Keratinocyte (primary cell): Measurements from ENCODE around the gene PSG11. TPM values are rescaled to one million over a fixed set of nuclear protein-coding genes. Genes with fewer than 3 reads are reported as not detected.
A peak's percentile ranks its signal among the peaks of the same experiment; 100 is the strongest.
"Not testable (repeated sequence)": the region's sequence is repeated elsewhere in the genome, so short reads cannot be mapped to it uniquely, and the experiment has no call there.

Source experiments
- DNase-seq: peaks from one replicate; pipeline ENCODE4 v3.0.0-alpha.2; 2011; ENCODE audit warnings: low read depth, missing footprints, low spot score
- FAIRE-seq: peaks from 2 replicates; lab custom pipeline; 2011; peaks lifted over from hg19 to GRCh38; lab: Jason Lieb, UNC
- H2AFZ ChIP-seq: 2 replicates; pipeline ENCODE4 v1.6.0; 2012; ENCODE audit warnings: low read length, control low read depth, inconsistent platforms; ENCODE audit not compliant: control insufficient read depth
- H3K27ac ChIP-seq: 2 replicates; pipeline ENCODE4 v1.5.1; 2011; ENCODE audit warnings: low read length; ENCODE audit not compliant: control insufficient read depth, insufficient read depth
- H3K27me3 ChIP-seq: 3 replicates; pipeline ENCODE4 v1.6.0; 2011; ENCODE audit warnings: low read length; ENCODE audit not compliant: control insufficient read depth, insufficient read depth; ENCODE audit errors: extremely low read depth
- H3K36me3 ChIP-seq, 2 experiments: 2 replicates in 1 of 2; 3 replicates in 1 of 2; pipeline ENCODE4 v1.5.1; 2011; ENCODE audit warnings: low read length in 2 of 2, mild to moderate bottlenecking in 1 of 2; ENCODE audit not compliant: control insufficient read depth in 2 of 2, insufficient read depth in 2 of 2; ENCODE audit errors: extremely low read depth in 1 of 2
- H3K4me1 ChIP-seq: 3 replicates; pipeline ENCODE4 v1.5.1; 2011; ENCODE audit warnings: low read length; ENCODE audit not compliant: control insufficient read depth, insufficient read depth; ENCODE audit errors: extremely low read depth
- H3K4me2 ChIP-seq: 3 replicates; pipeline ENCODE4 v1.6.0; 2011; ENCODE audit warnings: low read depth, low read length; ENCODE audit not compliant: control insufficient read depth, insufficient read depth; ENCODE audit errors: extremely low read depth
- H3K4me3 ChIP-seq, 3 experiments: fragments of 200-600 bp in 1 of 3; sonication (generic) in 1 of 3; 2 replicates in 2 of 3; 3 replicates in 1 of 3; pipeline ENCODE4 v1.5.1; 2011 to 2016; ENCODE audit warnings: low read length in 3 of 3, mild to moderate bottlenecking in 3 of 3, control low read depth in 2 of 3, inconsistent platforms in 1 of 3, low read depth in 1 of 3, mixed read lengths in 1 of 3, mixed run types in 1 of 3, moderate library complexity in 1 of 3; ENCODE audit not compliant: control insufficient read depth in 2 of 3, insufficient read depth in 2 of 3; ENCODE audit errors: extremely low read depth in 1 of 3
- H3K79me2 ChIP-seq: 2 replicates; pipeline ENCODE4 v1.6.0; 2012; ENCODE audit warnings: low read length; ENCODE audit not compliant: control insufficient read depth, insufficient read depth
- H3K9ac ChIP-seq: 3 replicates; pipeline ENCODE4 v1.6.0; 2011; ENCODE audit warnings: low read length; ENCODE audit not compliant: control insufficient read depth, insufficient read depth; ENCODE audit errors: extremely low read depth
- H3K9me1 ChIP-seq: 3 replicates; pipeline ENCODE4 v1.6.0; 2011; ENCODE audit warnings: low read length; ENCODE audit not compliant: control insufficient read depth, insufficient read depth; ENCODE audit errors: extremely low read depth
- H3K9me3 ChIP-seq: 2 replicates; pipeline ENCODE4 v1.5.1; 2012; ENCODE audit warnings: low read depth, low read length; ENCODE audit not compliant: control insufficient read depth
- H4K20me1 ChIP-seq: 3 replicates; pipeline ENCODE4 v1.6.0; 2011; ENCODE audit warnings: low read length; ENCODE audit not compliant: control insufficient read depth, insufficient read depth; ENCODE audit errors: extremely low read depth
- EZH2 ChIP-seq: IDR thresholded peaks from one replicate; pipeline ENCODE4 v1.6.1; 2012; ENCODE audit warnings: inconsistent platforms, mild to moderate bottlenecking, low read length, moderate library complexity
- dilution Hi-C: fragments of 300-500 bp; cut with MboI; formaldehyde crosslinking; loops from one replicate; pipeline ENCODE4 v1.7.0; 2020; ENCODE audit warnings: low sequenced_read_pairs; ENCODE audit not compliant: extremely low pct_ligation_motif_present
- polyA plus RNA-seq, 5 experiments: library from polyadenylated mRNA; depleted of rRNA in 3 of 5; stranded (reverse) in 3 of 5; stranded (forward) in 1 of 5; unstranded in 1 of 5; fragments of >200 nt; gene quantifications; 1 replicate in 1 of 5; 2 replicates in 3 of 5; 3 replicates in 1 of 5; pipeline versions ENCODE4 v1.2.1 to v1.2.3, GENCODE V29; 2011 to 2012; ENCODE audit warnings: missing spikeins in 2 of 5, low read depth in 1 of 5, low replicate concordance in 1 of 5
- TF ChIP-seq, protein P1 (sequence below), 3 experiments: IDR thresholded peaks in 1 of 3; conservative IDR thresholded peaks in 1 of 3; optimal IDR thresholded peaks in 1 of 3; 2 replicates in 2 of 3; 3 replicates in 1 of 3; pipeline versions ENCODE3 to v1.5.1; 2011; ENCODE audit warnings: low read length in 3 of 3, mild to moderate bottlenecking in 3 of 3, moderate library complexity in 2 of 3, control low read depth in 1 of 3, inconsistent platforms in 1 of 3; ENCODE audit not compliant: insufficient read depth in 2 of 3; ENCODE audit errors: extremely low read depth in 1 of 3

PSG11 gene
- polyA plus RNA-seq, 1 donor (not counting 4 experiments of a cell fraction or from before 2014, with no cell fraction given): 0.03 TPM

DNA sequence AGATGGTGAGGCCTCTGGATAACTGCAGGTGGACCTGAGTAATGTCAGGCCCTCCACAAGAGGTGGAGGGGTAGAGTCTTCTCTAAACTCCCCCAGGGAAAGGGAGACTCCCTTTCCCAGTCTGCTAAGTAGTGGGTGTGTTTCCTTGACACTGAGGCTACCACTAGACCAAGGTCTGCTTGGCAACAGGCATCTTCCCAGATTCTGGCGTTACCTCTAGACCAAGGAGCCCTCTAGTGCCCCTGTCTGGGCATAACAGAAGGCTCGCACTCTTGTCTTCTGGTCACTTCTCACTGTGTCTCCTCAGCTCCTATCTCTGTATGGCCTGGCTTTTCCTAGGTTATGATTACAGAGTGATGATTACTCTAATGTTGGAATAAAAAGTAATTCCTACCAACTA, 5.4 kb upstream of the PSG11 start:
- FAIRE-seq, H3K9me1 ChIP-seq, dilution Hi-C loops, H4K20me1 ChIP-seq, DNase-seq, H3K4me3 ChIP-seq, H3K27ac ChIP-seq, H3K9ac ChIP-seq, H3K36me3 ChIP-seq, H3K9me3 ChIP-seq, H3K79me2 ChIP-seq, H3K4me1 ChIP-seq, H3K27me3 ChIP-seq, H2AFZ ChIP-seq, H3K4me2 ChIP-seq: not testable (repeated sequence)
- TF ChIP-seq, protein P1, sequence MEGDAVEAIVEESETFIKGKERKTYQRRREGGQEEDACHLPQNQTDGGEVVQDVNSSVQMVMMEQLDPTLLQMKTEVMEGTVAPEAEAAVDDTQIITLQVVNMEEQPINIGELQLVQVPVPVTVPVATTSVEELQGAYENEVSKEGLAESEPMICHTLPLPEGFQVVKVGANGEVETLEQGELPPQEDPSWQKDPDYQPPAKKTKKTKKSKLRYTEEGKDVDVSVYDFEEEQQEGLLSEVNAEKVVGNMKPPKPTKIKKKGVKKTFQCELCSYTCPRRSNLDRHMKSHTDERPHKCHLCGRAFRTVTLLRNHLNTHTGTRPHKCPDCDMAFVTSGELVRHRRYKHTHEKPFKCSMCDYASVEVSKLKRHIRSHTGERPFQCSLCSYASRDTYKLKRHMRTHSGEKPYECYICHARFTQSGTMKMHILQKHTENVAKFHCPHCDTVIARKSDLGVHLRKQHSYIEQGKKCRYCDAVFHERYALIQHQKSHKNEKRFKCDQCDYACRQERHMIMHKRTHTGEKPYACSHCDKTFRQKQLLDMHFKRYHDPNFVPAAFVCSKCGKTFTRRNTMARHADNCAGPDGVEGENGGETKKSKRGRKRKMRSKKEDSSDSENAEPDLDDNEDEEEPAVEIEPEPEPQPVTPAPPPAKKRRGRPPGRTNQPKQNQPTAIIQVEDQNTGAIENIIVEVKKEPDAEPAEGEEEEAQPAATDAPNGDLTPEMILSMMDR (optimal IDR thresholded peaks at IDR 0.05 in 1 of 3, IDR thresholded peaks at IDR 0.05 in 1 of 3, conservative IDR thresholded peaks at IDR 0.05 in 1 of 3; ENCODE audit: extremely low read depth in 1 of 3, insufficient read depth in 2 of 3, low read length in 3 of 3): peak; percentile 26 to 47 (median 42)

DNA sequence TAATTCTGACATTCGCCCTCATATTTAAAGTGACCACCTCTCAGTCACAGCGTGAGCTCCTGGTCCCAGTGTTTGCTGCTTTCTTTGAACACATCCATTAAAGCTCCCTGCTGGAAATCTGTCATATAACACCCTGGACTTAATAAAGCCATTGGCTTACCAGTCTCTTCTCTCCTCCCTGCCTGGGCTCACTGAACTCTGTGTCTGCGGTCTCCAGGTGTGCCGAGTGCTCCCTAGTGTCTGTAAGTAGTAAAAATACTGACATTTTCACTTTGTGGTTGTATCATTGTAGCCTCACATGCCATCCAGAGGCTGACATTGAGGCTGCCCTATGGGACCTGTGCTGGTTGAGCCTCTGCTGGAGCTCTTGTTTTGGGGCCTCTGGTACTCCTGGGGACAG, 2.6 kb upstream of the PSG11 start:
- Histone ChIP-seq H4K20me1 (no peaks in the 10 kb centered on the region), H3K36me3 (no peaks in the 10 kb centered on the region), H2AFZ (no peak overlapping the region), H3K9me1 (no peaks in the 10 kb centered on the region), H3K4me3 (no peak overlapping the region), H3K9ac (no peak overlapping the region), H3K9me3 (no peaks in the 10 kb centered on the region), H3K4me1 (no peaks in the 10 kb centered on the region), H3K27me3 (no peaks in the 10 kb centered on the region), H3K27ac (no peak overlapping the region), H3K4me2 (no peak overlapping the region), H3K79me2 (no peaks in the 10 kb centered on the region)
- dilution Hi-C loops: no loop called here
- no peak for DNase-seq
- TF ChIP-seq, protein P1 (optimal IDR thresholded peaks at IDR 0.05 in 1 of 3, IDR thresholded peaks at IDR 0.05 in 1 of 3, conservative IDR thresholded peaks at IDR 0.05 in 1 of 3; ENCODE audit: extremely low read depth in 1 of 3, insufficient read depth in 2 of 3, low read length in 3 of 3): no peak
- no peak for TF ChIP-seq EZH2
- no peak for FAIRE-seq
